Endothelial cell of umbilical vein (primary cell): ENCODE data around the gene ACAT1. TPM values are rescaled to one million over a fixed set of nuclear protein-coding genes. Genes with fewer than 3 reads are reported as not detected.

Experiments used
- BruUV-seq: library from RNA; stranded (reverse); fragments of 400-500 nt; replicated peaks from 2 replicates; lab custom pipeline; 2021; lab: Mats Ljungman, UMichigan
- CTCF ChIA-PET: fragments of 300-600, 350-600 bp; sonication (Branson Sonifier 250); formaldehyde crosslinking; loops from one replicate; lab custom pipeline; 2021; ENCODE audit warnings: antibody characterized with exemption, inconsistent platforms; lab: Charles Lee
- POLR2A ChIA-PET: fragments of 300-600, 350-600 bp; sonication (Branson Sonifier 250); formaldehyde crosslinking; loops from one replicate; lab custom pipeline; 2021; ENCODE audit warnings: antibody characterized with exemption, inconsistent platforms; lab: Charles Lee
- DNase-seq: peaks from one replicate; pipeline ENCODE4 v3.0.0-alpha.2; 2011; ENCODE audit warnings: low read depth, low spot score
- FAIRE-seq: peaks from 2 replicates; lab custom pipeline; 2011; peaks lifted over from hg19 to GRCh38; lab: Jason Lieb, UNC
- H2AFZ ChIP-seq: 2 replicates; pipeline ENCODE4 v1.6.0; 2012; ENCODE audit warnings: low read depth, low read length, control low read depth, inconsistent platforms
- H3K27ac ChIP-seq: 2 replicates; pipeline ENCODE4 v1.5.1; 2011; ENCODE audit warnings: low read depth, mild to moderate bottlenecking, control low read depth, low read length, moderate library complexity; ENCODE audit not compliant: insufficient read depth
- H3K27me3 ChIP-seq, 2 experiments: 2 replicates each; pipeline versions ENCODE4 v1.6.0 to v1.6.1; 2011; ENCODE audit warnings: low read length in 2 of 2, mixed read lengths in 1 of 2; ENCODE audit not compliant: control insufficient read depth in 2 of 2, insufficient read depth in 2 of 2
- H3K36me3 ChIP-seq, 2 experiments: 2 replicates in 1 of 2; 3 replicates in 1 of 2; pipeline ENCODE4 v1.5.1; 2011; ENCODE audit warnings: low read length in 2 of 2, mild to moderate bottlenecking in 1 of 2, moderate library complexity in 1 of 2; ENCODE audit not compliant: control insufficient read depth in 2 of 2, insufficient read depth in 2 of 2; ENCODE audit errors: extremely low read depth in 1 of 2
- H3K4me1 ChIP-seq: 3 replicates; pipeline ENCODE4 v1.5.1; 2011; ENCODE audit warnings: mild to moderate bottlenecking, low read length; ENCODE audit not compliant: control insufficient read depth, insufficient read depth; ENCODE audit errors: extremely low read depth
- H3K4me2 ChIP-seq: 2 replicates; pipeline ENCODE4 v1.6.1; 2011; ENCODE audit warnings: low read length, control low read depth, mixed read lengths; ENCODE audit not compliant: insufficient read depth
- H3K4me3 ChIP-seq, 3 experiments: fragments of 200-600 bp in 1 of 3; sonication (generic), shearing (Covaris generic) in 1 of 3; replicated peaks in 1 of 3; 2 replicates each; pipeline ENCODE4 v1.5.1; 2011 to 2016; ENCODE audit warnings: control low read depth in 3 of 3, low read length in 3 of 3, mild to moderate bottlenecking in 2 of 3, inconsistent platforms in 1 of 3, low read depth in 1 of 3, moderate library complexity in 1 of 3; ENCODE audit not compliant: insufficient read depth in 1 of 3
- H3K79me2 ChIP-seq: 2 replicates; pipeline ENCODE4 v1.6.0; 2012; ENCODE audit warnings: low read length, inconsistent platforms; ENCODE audit not compliant: control insufficient read depth, insufficient read depth
- H3K9ac ChIP-seq: replicated peaks from 2 replicates; pipeline ENCODE3; 2011; ENCODE audit warnings: low read length, control low read depth; ENCODE audit not compliant: insufficient read depth; ENCODE audit errors: extremely low read depth
- H3K9me1 ChIP-seq: replicated peaks from 3 replicates; pipeline ENCODE4 v1.6.0; 2011; ENCODE audit warnings: mild to moderate bottlenecking, low read length; ENCODE audit not compliant: control insufficient read depth, insufficient read depth; ENCODE audit errors: extremely low read depth
- H3K9me3 ChIP-seq: replicated peaks from 2 replicates; pipeline ENCODE4 v1.5.1; 2012; ENCODE audit warnings: low read length, inconsistent platforms; ENCODE audit not compliant: control insufficient read depth, insufficient read depth
- H4K20me1 ChIP-seq: replicated peaks from 2 replicates; pipeline ENCODE3; 2011; ENCODE audit warnings: mild to moderate bottlenecking, low read length; ENCODE audit not compliant: control insufficient read depth, insufficient read depth; ENCODE audit errors: extremely low read depth
- CTCF ChIP-seq, 2 donors: IDR thresholded peaks; 1 replicate in 1 of 2; 2 replicates in 1 of 2; pipeline ENCODE4 v1.5.1; 2011; ENCODE audit warnings: low read length in 2 of 2, mild to moderate bottlenecking in 2 of 2, moderate library complexity in 2 of 2, control low read depth in 1 of 2, inconsistent platforms in 1 of 2, low read depth in 1 of 2; ENCODE audit not compliant: insufficient read depth in 1 of 2; ENCODE audit errors: extremely low read depth in 1 of 2
- EZH2 ChIP-seq: IDR thresholded peaks from 2 replicates; pipeline ENCODE4 v1.6.1; 2012; ENCODE audit warnings: borderline replicate concordance, low read depth, mild to moderate bottlenecking, moderate library complexity, low read length, inconsistent platforms; ENCODE audit not compliant: severe bottlenecking
- FOS ChIP-seq: IDR thresholded peaks from 2 replicates; pipeline ENCODE4 v1.6.1; 2011; ENCODE audit warnings: mild to moderate bottlenecking, low read length, moderate library complexity, borderline replicate concordance; ENCODE audit not compliant: insufficient read depth
- GATA2 ChIP-seq: IDR thresholded peaks from 2 replicates; pipeline ENCODE4 v1.7.0; 2011; ENCODE audit warnings: low read depth, mild to moderate bottlenecking, moderate library complexity, mixed read lengths, low read length; ENCODE audit not compliant: insufficient read length, insufficient read depth
- JUN ChIP-seq: IDR thresholded peaks from 2 replicates; pipeline ENCODE4 v1.6.1; 2011; ENCODE audit warnings: borderline replicate concordance, low read depth; ENCODE audit not compliant: insufficient read length, insufficient read depth
- MAX ChIP-seq: IDR thresholded peaks from 2 replicates; pipeline ENCODE4 v1.6.1; 2011; ENCODE audit not compliant: insufficient read depth, insufficient read length
- MYC ChIP-seq: IDR thresholded peaks from one replicate; pipeline ENCODE4 v1.6.1; 2011; ENCODE audit warnings: mild to moderate bottlenecking, low read depth, low read length
- POLR2A ChIP-seq: IDR thresholded peaks from 2 replicates; pipeline ENCODE4 v1.6.1; 2012; ENCODE audit warnings: low read depth, mild to moderate bottlenecking, control low read depth, low read length
- POLR2AphosphoS5 ChIP-seq: IDR thresholded peaks from 2 replicates; pipeline ENCODE4 v1.6.1; 2012; ENCODE audit warnings: low read depth, mild to moderate bottlenecking, control low read depth, low read length, moderate library complexity; ENCODE audit not compliant: insufficient read depth
- dilution Hi-C: fragments of 300-500 bp; cut with MboI; formaldehyde crosslinking; loops from one replicate; pipeline ENCODE4 v1.15.0; 2019; ENCODE audit warnings: low sequenced_read_pairs; ENCODE audit not compliant: extremely low pct_ligation_motif_present
- intact Hi-C: fragments of 100-400 bp; cut with micrococcal nuclease; formaldehyde crosslinking; loops from one replicate; pipeline ENCODE4 v1.10.0; 2022
- polyA plus RNA-seq, 4 experiments: library from polyadenylated mRNA; depleted of rRNA in 3 of 4; stranded (reverse) in 3 of 4; unstranded in 1 of 4; fragments of >200 nt; gene quantifications; 2 replicates each; pipeline versions ENCODE4 v1.2.1 to v1.2.3, GENCODE V29; 2011 to 2012; ENCODE audit warnings: missing spikeins in 1 of 4
- total RNA-seq: library from RNA; stranded (reverse); gene quantifications from 2 replicates; pipeline ENCODE4 v1.2.3, GENCODE V29; 2021

Gene ACAT1
- total and polyA plus RNA-seq, 2 donors (not counting 3 experiments of a cell fraction or from before 2014, with no cell fraction given), result 36.8 to 59.9 TPM

GRCh38 chr11:108144615-108145014 is 23.2 kb downstream of the ACAT1 start:
- FAIRE-seq (no peak), DNase-seq (no peak)
- Histone ChIP-seq H3K36me3 (peaks cover 12 to 26% of the 10 kb centered on the region in 2 experiments), H4K20me1 (no peaks in the 10 kb centered on the region), H3K4me3 (no peak overlapping the region), H3K79me2 (no peaks in the 10 kb centered on the region), H3K9ac (no peak overlapping the region), H3K4me1 (no peaks in the 10 kb centered on the region), H3K9me3 (no peaks in the 10 kb centered on the region), H3K4me2 (no peak overlapping the region), H3K27me3 (no peaks in the 10 kb centered on the region), H3K9me1 (no peaks in the 10 kb centered on the region), H3K27ac (no peak overlapping the region), H2AFZ (no peak overlapping the region)
- no peak for TF ChIP-seq MYC
- TF ChIP-seq EZH2, result no peak
- no peak for TF ChIP-seq POLR2AphosphoS5
- no peak for TF ChIP-seq MAX
- TF ChIP-seq GATA2, result no peak
- TF ChIP-seq POLR2A, result no peak
- dilution Hi-C loops (no loop called here), intact Hi-C loops (no loop called here)
- ChIA-PET CTCF (interaction anchor here (1.1 to 2.5 kb wide), 2 partner anchors 10 to 27 kb away, joined by 4 to 12 read pairs; no protein-coding TSS in a partner anchor), POLR2A (interaction anchor here (0.7 to 0.8 kb wide), 2 partner anchors 10 to 392 kb away, joined by 3 to 4 read pairs; no protein-coding TSS in a partner anchor)
- BruUV-seq, result no TSS peak

GRCh38 chr11:108147150-108147549 is 25.8 kb downstream of the ACAT1 start:
- FAIRE-seq (no peak), DNase-seq (no peak)
- Histone ChIP-seq H3K9me3 (no peaks in the 10 kb centered on the region), H4K20me1 (no peaks in the 10 kb centered on the region), H3K4me2 (no peak overlapping the region), H3K27me3 (no peaks in the 10 kb centered on the region), H3K4me1 (no peaks in the 10 kb centered on the region), H3K27ac (no peak overlapping the region), H3K36me3 (peaks cover 10 to 25% of the 10 kb centered on the region in 2 experiments), H3K9me1 (no peaks in the 10 kb centered on the region), H2AFZ (no peak overlapping the region), H3K79me2 (no peaks in the 10 kb centered on the region), H3K9ac (no peak overlapping the region), H3K4me3 (no peak overlapping the region)
- no TSS peak for BruUV-seq
- POLR2A ChIA-PET, result no interaction called here
- dilution Hi-C loops (no loop called here), intact Hi-C loops (no loop called here)
- no peak for TF ChIP-seq MAX
- no peak for TF ChIP-seq CTCF (IDR thresholded peaks at IDR 0.05; ENCODE audit: extremely low read depth in 1 of 2, insufficient read depth in 1 of 2, low read depth in 1 of 2, low read length in 2 of 2)
- TF ChIP-seq POLR2AphosphoS5, result no peak
- no peak for TF ChIP-seq MYC
- TF ChIP-seq POLR2A, result no peak
- TF ChIP-seq EZH2, result no peak
- no peak for TF ChIP-seq JUN
- no peak for TF ChIP-seq FOS
- TF ChIP-seq GATA2, result no peak
- CTCF ChIA-PET, result interaction anchor here (3.8 kb wide), 1 partner anchor 29 kb away, joined by 12 read pairs; no protein-coding TSS in a partner anchor
